Keratinocyte (primary cell): ENCODE results near the gene NBL1. TPM values are rescaled to one million over a fixed set of nuclear protein-coding genes. Genes with fewer than 3 reads are reported as not detected.
A peak's percentile ranks its signal among the peaks of the same experiment; 100 is the strongest.

Source experiments
- DNase-seq: peaks from one replicate; pipeline ENCODE4 v3.0.0-alpha.2; 2011; ENCODE audit warnings: low read depth, missing footprints, low spot score
- FAIRE-seq: peaks from 2 replicates; lab custom pipeline; 2011; peaks lifted over from hg19 to GRCh38; lab: Jason Lieb, UNC
- H2AFZ ChIP-seq: 2 replicates; pipeline ENCODE4 v1.6.0; 2012; ENCODE audit warnings: low read length, control low read depth, inconsistent platforms; ENCODE audit not compliant: control insufficient read depth
- H3K27ac ChIP-seq: 2 replicates; pipeline ENCODE4 v1.5.1; 2011; ENCODE audit warnings: low read length; ENCODE audit not compliant: control insufficient read depth, insufficient read depth
- H3K27me3 ChIP-seq: 3 replicates; pipeline ENCODE4 v1.6.0; 2011; ENCODE audit warnings: low read length; ENCODE audit not compliant: control insufficient read depth, insufficient read depth; ENCODE audit errors: extremely low read depth
- H3K36me3 ChIP-seq, 2 experiments: 2 replicates in 1 of 2; 3 replicates in 1 of 2; pipeline ENCODE4 v1.5.1; 2011; ENCODE audit warnings: low read length in 2 of 2, mild to moderate bottlenecking in 1 of 2; ENCODE audit not compliant: control insufficient read depth in 2 of 2, insufficient read depth in 2 of 2; ENCODE audit errors: extremely low read depth in 1 of 2
- H3K4me1 ChIP-seq: 3 replicates; pipeline ENCODE4 v1.5.1; 2011; ENCODE audit warnings: low read length; ENCODE audit not compliant: control insufficient read depth, insufficient read depth; ENCODE audit errors: extremely low read depth
- H3K4me2 ChIP-seq: 3 replicates; pipeline ENCODE4 v1.6.0; 2011; ENCODE audit warnings: low read depth, low read length; ENCODE audit not compliant: control insufficient read depth, insufficient read depth; ENCODE audit errors: extremely low read depth
- H3K4me3 ChIP-seq, 3 experiments: fragments of 200-600 bp in 1 of 3; sonication (generic) in 1 of 3; 2 replicates in 2 of 3; 3 replicates in 1 of 3; pipeline ENCODE4 v1.5.1; 2011 to 2016; ENCODE audit warnings: low read length in 3 of 3, mild to moderate bottlenecking in 3 of 3, control low read depth in 2 of 3, inconsistent platforms in 1 of 3, low read depth in 1 of 3, mixed read lengths in 1 of 3, mixed run types in 1 of 3, moderate library complexity in 1 of 3; ENCODE audit not compliant: control insufficient read depth in 2 of 3, insufficient read depth in 2 of 3; ENCODE audit errors: extremely low read depth in 1 of 3
- H3K79me2 ChIP-seq: 2 replicates; pipeline ENCODE4 v1.6.0; 2012; ENCODE audit warnings: low read length; ENCODE audit not compliant: control insufficient read depth, insufficient read depth
- H3K9ac ChIP-seq: 3 replicates; pipeline ENCODE4 v1.6.0; 2011; ENCODE audit warnings: low read length; ENCODE audit not compliant: control insufficient read depth, insufficient read depth; ENCODE audit errors: extremely low read depth
- H3K9me1 ChIP-seq: 3 replicates; pipeline ENCODE4 v1.6.0; 2011; ENCODE audit warnings: low read length; ENCODE audit not compliant: control insufficient read depth, insufficient read depth; ENCODE audit errors: extremely low read depth
- H3K9me3 ChIP-seq: 2 replicates; pipeline ENCODE4 v1.5.1; 2012; ENCODE audit warnings: low read depth, low read length; ENCODE audit not compliant: control insufficient read depth
- H4K20me1 ChIP-seq: 3 replicates; pipeline ENCODE4 v1.6.0; 2011; ENCODE audit warnings: low read length; ENCODE audit not compliant: control insufficient read depth, insufficient read depth; ENCODE audit errors: extremely low read depth
- CTCF ChIP-seq, 3 experiments: IDR thresholded peaks in 1 of 3; conservative IDR thresholded peaks in 1 of 3; optimal IDR thresholded peaks in 1 of 3; 2 replicates in 2 of 3; 3 replicates in 1 of 3; pipeline versions ENCODE3 to v1.5.1; 2011; ENCODE audit warnings: low read length in 3 of 3, mild to moderate bottlenecking in 3 of 3, moderate library complexity in 2 of 3, control low read depth in 1 of 3, inconsistent platforms in 1 of 3; ENCODE audit not compliant: insufficient read depth in 2 of 3; ENCODE audit errors: extremely low read depth in 1 of 3
- EZH2 ChIP-seq: IDR thresholded peaks from one replicate; pipeline ENCODE4 v1.6.1; 2012; ENCODE audit warnings: inconsistent platforms, mild to moderate bottlenecking, low read length, moderate library complexity
- dilution Hi-C: fragments of 300-500 bp; cut with MboI; formaldehyde crosslinking; loops from one replicate; pipeline ENCODE4 v1.7.0; 2020; ENCODE audit warnings: low sequenced_read_pairs; ENCODE audit not compliant: extremely low pct_ligation_motif_present
- polyA minus RNA-seq, 3 experiments: library from RNA; depleted of rRNA, polyadenylated mRNA; stranded (reverse); fragments of >200 nt; gene quantifications; 1 replicate in 1 of 3; 2 replicates in 1 of 3; 3 replicates in 1 of 3; pipeline ENCODE4 v1.2.3, GENCODE V29; 2011
- polyA plus RNA-seq, 5 experiments: library from polyadenylated mRNA; depleted of rRNA in 3 of 5; stranded (reverse) in 3 of 5; stranded (forward) in 1 of 5; unstranded in 1 of 5; fragments of >200 nt; gene quantifications; 1 replicate in 1 of 5; 2 replicates in 3 of 5; 3 replicates in 1 of 5; pipeline versions ENCODE4 v1.2.1 to v1.2.3, GENCODE V29; 2011 to 2012; ENCODE audit warnings: missing spikeins in 2 of 5, low read depth in 1 of 5, low replicate concordance in 1 of 5

The NBL1 gene, protein sequence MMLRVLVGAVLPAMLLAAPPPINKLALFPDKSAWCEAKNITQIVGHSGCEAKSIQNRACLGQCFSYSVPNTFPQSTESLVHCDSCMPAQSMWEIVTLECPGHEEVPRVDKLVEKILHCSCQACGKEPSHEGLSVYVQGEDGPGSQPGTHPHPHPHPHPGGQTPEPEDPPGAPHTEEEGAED
- polyA plus RNA-seq (44.6 to 114 TPM (median 74.5 TPM) in 3 replicates), polyA minus RNA-seq (120 to 212 TPM (median 132 TPM) in 3 replicates)
- 12.2 TPM for polyA plus RNA-seq (2011; ENCODE audit: low read depth)
- 49.2 and 113 TPM in 2 replicates for polyA plus RNA-seq (2011; cell fraction: cytosol; rRNA removed)
- 38.6 and 46.1 TPM in 2 replicates for polyA plus RNA-seq (2011; cell fraction: nucleus; rRNA removed)
- 65.3 and 97.4 TPM in 2 replicates for polyA plus RNA-seq (2012; ENCODE audit: low replicate concordance)
- 77.5 TPM for polyA minus RNA-seq (2011; cell fraction: cytosol; rRNA and poly(A)+ RNA removed)
- polyA minus RNA-seq (2011; cell fraction: nucleus; rRNA and poly(A)+ RNA removed) = 20.6 and 27.1 TPM in 2 replicates

DNA sequence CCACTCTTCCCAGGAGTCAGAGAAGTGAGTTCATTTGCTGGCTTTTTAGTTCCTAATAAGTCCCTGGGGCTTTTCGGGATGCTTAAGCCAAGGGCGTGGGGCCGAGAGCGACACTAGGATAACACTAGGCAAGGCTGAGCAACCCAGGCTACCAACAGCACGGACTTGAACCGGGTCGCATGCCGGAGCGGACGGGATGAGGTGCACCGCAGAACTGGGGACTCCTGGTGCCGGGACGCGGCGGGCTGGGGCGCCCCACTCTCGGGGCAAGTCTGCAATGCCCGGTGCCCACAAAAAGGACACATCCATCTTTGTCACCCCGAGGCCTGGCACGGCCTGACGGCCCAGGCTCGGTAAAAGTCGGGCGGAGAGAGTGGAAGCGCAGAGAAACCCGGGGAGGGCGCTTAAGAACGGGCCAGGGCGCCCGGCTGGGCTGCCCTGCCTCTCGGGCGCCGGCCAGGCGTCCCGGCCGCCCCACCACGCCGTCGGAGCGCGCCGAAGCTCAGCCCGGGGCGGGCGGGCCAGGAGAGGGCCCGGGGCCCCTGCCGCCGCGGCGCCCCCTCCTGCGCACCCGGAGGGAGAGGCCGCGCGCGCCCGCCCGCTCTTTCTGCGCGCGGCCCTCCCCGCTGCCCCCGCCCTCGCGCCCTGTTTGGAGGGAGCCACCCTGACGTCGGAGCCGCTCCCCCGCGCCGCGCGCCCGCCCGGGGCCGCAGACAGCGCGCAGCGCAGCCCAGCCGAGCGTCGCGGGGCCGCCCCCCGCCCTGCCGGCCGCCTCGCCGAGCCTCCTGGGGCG is at the start of gene NBL1:
Gene NBL1, plus strand, starts transcription at position 710 of the 793 bp plus-strand sequence. CDS start 10,720 bp downstream, outside the sequence.
- DNase-seq = no peak
- FAIRE-seq = no peak
- dilution Hi-C loops = loop anchor here (25.0 kb wide), 1 partner anchor 206 kb away; no protein-coding TSS in a partner anchor

GRCh38 chr1:19596065-19596713 is 47.9 kb upstream of the NBL1 start:
- DNase-seq (no peak), FAIRE-seq (peak; percentile 57)
- peaks cover 3% of the 10 kb centered on the region for H4K20me1 ChIP-seq
- peak overlapping the region; percentile 96 for H3K9ac ChIP-seq
- H3K4me3 ChIP-seq = peak overlapping the region; percentile 92 to 98 (median 95)
- H3K27me3 ChIP-seq = no peaks in the 10 kb centered on the region
- H3K79me2 ChIP-seq = peaks cover 43% of the 10 kb centered on the region
- peak overlapping the region; percentile 97 for H3K27ac ChIP-seq
- peak overlapping the region; percentile 99 for H3K4me2 ChIP-seq
- TF ChIP-seq CTCF (optimal IDR thresholded peaks at IDR 0.05 in 1 of 3, IDR thresholded peaks at IDR 0.05 in 1 of 3, conservative IDR thresholded peaks at IDR 0.05 in 1 of 3; ENCODE audit: extremely low read depth in 1 of 3, insufficient read depth in 2 of 3, low read length in 3 of 3) (no peak), EZH2 (no peak)
- peaks cover 13% of the 10 kb centered on the region for H3K4me1 ChIP-seq
- peak overlapping the region; percentile 99 for H2AFZ ChIP-seq
- peaks cover 2 to 5% of the 10 kb centered on the region in 2 experiments for H3K36me3 ChIP-seq
- H3K9me3 ChIP-seq = no peaks in the 10 kb centered on the region
- H3K9me1 ChIP-seq = no peaks in the 10 kb centered on the region
- dilution Hi-C loops = no loop called here

More for the DNA sequence above, at the start of gene NBL1:
- no peak for TF ChIP-seq CTCF (optimal IDR thresholded peaks at IDR 0.05 in 1 of 3, IDR thresholded peaks at IDR 0.05 in 1 of 3, conservative IDR thresholded peaks at IDR 0.05 in 1 of 3; ENCODE audit: extremely low read depth in 1 of 3, insufficient read depth in 2 of 3, low read length in 3 of 3)
- TF ChIP-seq EZH2 = no peak
- Histone ChIP-seq H3K4me2 (peak within 1 kb of the TSS; percentile 88), H3K27me3 (no peaks in the 10 kb centered on the region), H3K36me3 (no peaks in the 10 kb centered on the region), H3K9me3 (no peaks in the 10 kb centered on the region), H3K9ac (peak within 1 kb of the TSS; percentile 78), H3K27ac (peak within 1 kb of the TSS; percentile 74), H3K4me1 (peaks cover 61% of the 10 kb centered on the region), H3K79me2 (peaks cover 43% of the 10 kb centered on the region), H3K4me3 (peak within 1 kb of the TSS; percentile 71 to 79 (median 75)), H2AFZ (peak within 1 kb of the TSS; percentile 73), H3K9me1 (peaks cover 4% of the 10 kb centered on the region), H4K20me1 (no peaks in the 10 kb centered on the region)
